Aorta (tissue), 5 donors: ENCODE data around the gene PTPN1. TPM values are rescaled to one million over a fixed set of nuclear protein-coding genes. Genes with fewer than 3 reads are reported as not detected.

ENCODE experiments used
- ATAC-seq: fragments of 200-7000 bp; cut with Tn5 transposase; one replicate; pipeline ENCODE4 v1.9.1; 2022; ENCODE audit warnings: moderate library complexity; ENCODE audit not compliant: low FRiP score
- DNase-seq, 2 donors: peaks; one replicate each; pipeline ENCODE4 v3.0.0-alpha.2; 2020
- H3K27ac ChIP-seq, 2 donors: one replicate each; pipeline ENCODE4 v1.5.1; 2013; ENCODE audit warnings: low read length in 2 of 2, mild to moderate bottlenecking in 2 of 2, moderate library complexity in 2 of 2, control low read depth in 1 of 2, inconsistent platforms in 1 of 2, low read depth in 1 of 2
- H3K27me3 ChIP-seq, 2 donors: one replicate each; pipeline ENCODE4 v1.6.1; 2013; ENCODE audit warnings: control low read depth in 1 of 2, low read length in 1 of 2, mild to moderate bottlenecking in 1 of 2, moderate library complexity in 1 of 2; ENCODE audit not compliant: insufficient read depth in 2 of 2, control insufficient read depth in 1 of 2
- H3K36me3 ChIP-seq, 2 donors: one replicate each; pipeline ENCODE4 v1.6.1; 2013; ENCODE audit warnings: control low read depth in 1 of 2, low read length in 1 of 2, mild to moderate bottlenecking in 1 of 2; ENCODE audit not compliant: insufficient read depth in 2 of 2, control insufficient read depth in 1 of 2
- H3K4me1 ChIP-seq, 2 donors: one replicate each; pipeline ENCODE4 v1.6.1; 2013; ENCODE audit warnings: low read length in 2 of 2, control low read depth in 1 of 2, mild to moderate bottlenecking in 1 of 2, moderate library complexity in 1 of 2; ENCODE audit not compliant: insufficient read depth in 2 of 2, control insufficient read depth in 1 of 2
- H3K4me3 ChIP-seq, 2 donors: one replicate each; pipeline ENCODE4 v1.5.1; 2013; ENCODE audit warnings: low read length in 2 of 2, control low read depth in 1 of 2, mild to moderate bottlenecking in 1 of 2
- H3K9me3 ChIP-seq: one replicate; pipeline ENCODE4 v1.6.1; 2013; ENCODE audit warnings: mild to moderate bottlenecking, low read length; ENCODE audit not compliant: control insufficient read depth
- WGBS, 2 donors: extraction: QIAGEN DNeasy Blood & Tissue Kit; methylation state at CpG; one replicate each; pipeline ENCODE4 v1.1.7; 2013; 5-methylcytosine and 5-hydroxymethylcytosine counted together
- intact Hi-C, 2 donors: fragments of 100-400 bp; cut with DNase I; formaldehyde crosslinking; loops; one replicate each; pipeline versions ENCODE4 v1.14.2 to v1.15.0; 2022
- polyA plus RNA-seq, 2 donors: library from polyadenylated mRNA; stranded (reverse); fragments of 200-250 nt; gene quantifications; one replicate each; pipeline ENCODE4 v1.2.3, GENCODE V29; 2013
- total RNA-seq, 2 donors: library from RNA; stranded (reverse); fragmentation: NEBNext Ultra II Directional; extraction: Animal tissue kit (Norgen Biotek cat#: 25700); gene quantifications; one replicate each; pipeline ENCODE4 v1.2.1, GENCODE V29; 2021
- donor health status: healthy with polysubstance abuse.
- donor health status: Bipolar disorder and iron deficiency.
- donor health status: DM: no; HTN: no; CAD: no.
- donor health status: DM: no; HTN: no; CAD: no.
- donor health status: DM: yes; HTN: yes; CAD: no.

PTPN1 gene
- total and polyA plus RNA-seq, 4 donors: 17.7 to 51.6 (median 25.5) TPM

DNA sequence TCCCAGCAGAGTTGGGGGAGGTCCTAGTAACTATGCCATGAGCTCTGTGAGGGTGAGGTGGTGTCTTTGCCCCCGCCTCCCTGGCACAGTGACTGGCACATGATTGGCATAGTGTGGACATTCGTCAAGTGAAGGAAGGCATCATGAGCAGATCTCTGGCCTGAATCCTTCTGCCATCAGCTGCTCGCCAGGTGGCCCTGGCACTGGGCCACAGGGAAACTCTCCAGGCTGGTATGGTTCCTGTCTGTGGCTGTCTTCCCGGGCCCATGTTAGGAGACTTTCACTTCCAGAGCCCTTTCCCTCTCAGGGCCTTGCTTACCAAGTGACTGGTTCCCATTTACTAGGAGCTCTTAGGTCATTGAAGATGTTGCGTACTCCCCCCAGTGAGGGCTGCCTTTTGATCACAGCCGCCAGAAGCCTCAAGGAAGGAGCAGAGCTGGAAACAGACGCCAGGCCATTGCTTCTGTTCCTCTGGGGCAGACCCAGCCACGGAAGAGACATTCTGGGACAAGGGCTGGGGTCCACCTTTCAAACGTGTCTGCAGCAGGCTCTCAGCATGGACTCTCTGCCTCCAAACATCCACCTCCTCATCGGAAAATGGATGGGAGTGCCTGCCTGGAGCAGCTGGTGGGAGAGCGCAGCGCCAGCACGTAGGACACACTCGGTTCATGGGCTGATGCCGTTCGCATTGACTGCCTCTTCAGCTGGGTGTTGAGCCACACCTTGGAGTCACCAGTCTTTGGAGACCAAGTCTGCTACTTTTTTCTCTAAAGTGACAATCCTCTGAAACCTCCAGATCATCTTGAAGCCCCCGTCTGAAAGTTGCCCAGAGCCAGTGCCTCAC, 67.2 kb downstream of the PTPN1 start:
- no peak for ATAC-seq
- DNase-seq: peak in 1 of 2 donors; percentile 61
- whole genome bisulfite sequencing, 2 donors: 68 to 70% methylated on average over 17 of the region's 17 CpGs
- intact Hi-C loops: loop anchor here (5.0 kb wide), 2 partner anchors 65 to 95 kb away; partner anchors contain the start of gene PTPN1 (in 1 of the 2)
- Histone ChIP-seq H3K27me3 (no peaks in the 10 kb centered on the region), H3K9me3 (no peaks in the 10 kb centered on the region), H3K36me3 (peaks cover 5% of the 10 kb centered on the region in 2 donors), H3K4me3 (no peak overlapping the region), H3K27ac (no peak overlapping the region), H3K4me1 (peaks cover 0 to 2% of the 10 kb centered on the region in 2 donors)

DNA sequence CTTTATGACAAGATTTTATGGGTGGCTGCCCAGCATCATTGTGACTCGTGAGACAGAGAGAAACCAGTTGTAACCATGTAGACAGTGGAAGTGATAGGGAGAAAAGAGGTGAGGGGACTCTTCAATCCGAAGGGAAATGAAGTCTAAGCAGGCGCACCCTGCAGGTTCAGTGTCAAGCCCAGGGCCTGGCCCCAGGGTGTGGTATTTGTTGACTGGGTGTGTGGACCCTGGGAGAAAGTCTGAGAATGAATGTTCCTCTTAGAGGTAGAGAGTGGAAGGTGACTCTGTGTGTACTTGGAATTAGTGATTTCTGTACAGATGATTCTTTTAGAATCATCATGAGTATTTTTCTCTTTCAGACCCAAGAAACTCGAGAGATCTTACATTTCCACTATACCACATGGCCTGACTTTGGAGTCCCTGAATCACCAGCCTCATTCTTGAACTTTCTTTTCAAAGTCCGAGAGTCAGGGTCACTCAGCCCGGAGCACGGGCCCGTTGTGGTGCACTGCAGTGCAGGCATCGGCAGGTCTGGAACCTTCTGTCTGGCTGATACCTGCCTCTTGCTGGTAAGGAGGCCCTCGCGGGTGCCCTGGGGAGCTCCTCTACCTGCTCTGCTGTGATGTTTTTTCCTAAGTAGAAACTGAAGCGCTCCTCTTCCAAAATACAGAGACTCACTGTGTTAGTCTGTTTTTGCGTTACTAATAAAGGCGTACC, 68.0 kb downstream of the PTPN1 start:
- DNase-seq (peak in 1 of 2 donors; percentile 59), ATAC-seq (no peak)
- Histone ChIP-seq H3K4me1 (no peaks in the 10 kb centered on the region), H3K4me3 (no peak overlapping the region), H3K27ac (no peak overlapping the region), H3K9me3 (no peaks in the 10 kb centered on the region), H3K36me3 (peaks cover 5% of the 10 kb centered on the region in 2 donors), H3K27me3 (no peaks in the 10 kb centered on the region)
- intact Hi-C loops: loop anchor here (5.0 kb wide), 2 partner anchors 66 to 96 kb away; partner anchors contain the start of gene PTPN1 (in 1 of the 2)
- 88% methylated on average over 14 of the region's 14 CpGs for WGBS, 2 donors

DNA sequence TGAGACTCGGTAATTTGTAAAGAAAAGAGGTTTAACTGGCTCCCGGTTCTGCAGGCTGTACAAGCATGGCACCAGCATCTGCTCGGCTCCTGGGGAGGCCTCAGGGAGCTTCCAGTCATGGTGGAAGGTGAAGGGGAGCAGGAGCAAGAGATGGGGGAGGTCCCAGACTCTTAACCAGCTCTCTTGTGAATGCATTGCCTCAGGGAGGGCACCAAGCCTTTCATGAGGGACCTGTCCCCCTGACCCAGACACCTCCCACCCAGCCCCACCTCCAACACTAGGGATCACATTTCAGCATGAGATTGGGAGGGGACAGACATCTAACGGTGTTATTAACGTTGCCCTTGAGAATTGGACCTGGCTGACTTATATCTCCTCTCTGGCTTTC, 68.6 kb downstream of the PTPN1 start:
- Histone ChIP-seq H3K36me3 (peaks cover 5 to 7% of the 10 kb centered on the region in 2 donors), H3K4me3 (no peak overlapping the region), H3K27ac (no peak overlapping the region), H3K27me3 (no peaks in the 10 kb centered on the region), H3K4me1 (no peaks in the 10 kb centered on the region), H3K9me3 (no peaks in the 10 kb centered on the region)
- intact Hi-C loops: loop anchor here (5.0 kb wide), 2 partner anchors 66 to 96 kb away; partner anchors contain the start of gene PTPN1 (in 1 of the 2)
- no peak for ATAC-seq
- peak in 1 of 2 donors; percentile 64 for DNase-seq
- 74 to 78% methylated on average over 5 of the region's 5 CpGs for WGBS, 2 donors

DNA sequence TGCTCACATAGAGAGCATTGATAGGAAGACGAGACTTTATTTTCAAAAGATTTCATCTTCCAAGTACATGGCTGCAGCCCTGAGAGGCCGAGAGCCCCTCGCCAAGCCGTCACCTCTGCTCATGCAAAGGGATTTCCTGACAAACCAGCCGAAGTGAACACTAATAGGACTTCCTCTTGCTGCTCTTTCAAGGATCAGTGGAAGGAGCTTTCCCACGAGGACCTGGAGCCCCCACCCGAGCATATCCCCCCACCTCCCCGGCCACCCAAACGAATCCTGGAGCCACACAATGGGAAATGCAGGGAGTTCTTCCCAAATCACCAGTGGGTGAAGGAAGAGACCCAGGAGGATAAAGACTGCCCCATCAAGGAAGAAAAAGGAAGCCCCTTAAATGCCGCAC, 69.3 kb downstream of the PTPN1 start:
- Histone ChIP-seq H3K27ac (no peak overlapping the region), H3K36me3 (peaks cover 5 to 7% of the 10 kb centered on the region in 2 donors), H3K4me1 (no peaks in the 10 kb centered on the region), H3K9me3 (no peaks in the 10 kb centered on the region), H3K27me3 (no peaks in the 10 kb centered on the region), H3K4me3 (no peak overlapping the region)
- DNase-seq (peak in 1 of 2 donors; percentile 57), ATAC-seq (no peak)
- 79 to 85% methylated on average over 10 of the region's 10 CpGs for WGBS, 2 donors
- intact Hi-C loops: loop anchor here (5.0 kb wide), 2 partner anchors 67 to 97 kb away; partner anchors contain the start of gene PTPN1 (in 1 of the 2)

DNA sequence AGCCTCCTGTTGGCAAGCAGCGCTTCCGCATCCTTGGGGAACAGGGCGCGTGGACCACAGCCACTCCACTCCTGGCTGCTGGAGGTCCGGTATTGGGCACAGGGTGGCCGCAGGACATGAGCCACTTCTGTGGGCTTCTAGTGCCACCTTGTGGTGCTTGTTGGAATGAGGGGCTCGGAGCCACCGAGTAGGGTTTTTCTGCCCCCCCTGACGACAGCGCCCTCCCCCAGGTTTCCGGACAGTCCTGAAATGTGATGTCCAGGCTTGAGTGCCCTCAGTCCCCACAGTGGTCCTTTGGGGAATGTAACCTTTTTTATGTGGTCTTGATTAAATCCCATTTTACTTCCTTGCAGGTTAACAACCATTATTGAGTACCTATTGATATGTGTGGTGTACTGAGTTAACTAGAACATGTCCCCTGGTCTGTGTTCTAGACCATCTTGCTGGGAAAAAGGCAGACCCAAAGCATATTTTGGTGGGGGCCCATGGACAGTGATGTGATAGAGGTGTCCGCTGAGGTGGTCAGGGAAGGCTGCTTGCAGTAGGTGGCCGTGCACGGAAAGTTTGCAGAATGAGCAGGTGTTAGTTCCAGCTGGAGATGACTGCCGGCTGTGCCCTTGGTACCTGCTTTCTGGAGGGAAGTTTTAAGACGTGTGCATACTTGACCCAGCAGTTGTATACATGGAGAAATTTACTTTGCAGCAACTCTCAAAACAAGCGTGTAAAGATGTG, 70.0 kb downstream of the PTPN1 start:
- intact Hi-C loops: loop anchor here (2.0 to 5.0 kb wide), 3 partner anchors 75 to 393 kb away; no protein-coding TSS in a partner anchor
- Histone ChIP-seq H3K36me3 (peaks cover 5 to 7% of the 10 kb centered on the region in 2 donors), H3K4me1 (no peaks in the 10 kb centered on the region), H3K4me3 (no peak overlapping the region), H3K27ac (no peak overlapping the region), H3K9me3 (no peaks in the 10 kb centered on the region), H3K27me3 (no peaks in the 10 kb centered on the region)
- WGBS, 2 donors: 44 to 50% methylated on average over 17 of the region's 17 CpGs
- ATAC-seq (peak; percentile 82), DNase-seq (peak; percentile 72 to 88)

DNA sequence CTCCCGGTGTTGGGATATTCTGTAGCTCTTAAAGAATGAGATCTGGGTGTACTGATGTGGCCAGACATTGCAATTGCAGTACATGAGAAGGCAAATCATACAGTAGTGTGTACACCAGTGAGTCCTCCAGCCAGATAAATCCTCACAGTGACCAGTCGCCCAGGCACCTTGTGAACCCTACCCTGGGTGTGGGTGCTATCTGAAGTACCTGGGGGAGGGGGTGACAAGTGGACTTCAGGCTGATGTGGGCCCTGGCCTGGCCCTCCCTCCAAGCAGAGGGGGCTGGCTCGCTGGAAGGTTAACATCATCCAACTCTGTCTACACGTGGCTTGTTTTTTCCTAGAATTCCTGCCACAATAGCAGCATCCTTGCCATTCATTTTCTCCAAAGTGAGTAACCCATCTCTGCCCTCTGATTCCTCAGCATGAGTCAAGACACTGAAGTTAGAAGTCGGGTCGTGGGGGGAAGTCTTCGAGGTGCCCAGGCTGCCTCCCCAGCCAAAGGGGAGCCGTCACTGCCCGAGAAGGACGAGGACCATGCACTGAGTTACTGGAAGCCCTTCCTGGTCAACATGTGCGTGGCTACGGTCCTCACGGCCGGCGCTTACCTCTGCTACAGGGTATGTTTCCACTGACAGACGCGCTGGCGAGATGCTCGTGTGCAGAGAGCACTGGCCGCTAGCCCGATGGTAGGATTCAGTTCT, 70.8 kb downstream of the PTPN1 start:
- intact Hi-C loops: loop anchor here (2.0 to 5.0 kb wide), 3 partner anchors 76 to 394 kb away; no protein-coding TSS in a partner anchor
- 65 to 73% methylated on average over 21 of the region's 21 CpGs for WGBS, 2 donors
- H3K27me3 ChIP-seq: no peaks in the 10 kb centered on the region
- H3K9me3 ChIP-seq: no peaks in the 10 kb centered on the region
- DNase-seq (peak in 1 of 2 donors; percentile 64), ATAC-seq (no peak)
- H3K4me1 ChIP-seq: no peaks in the 10 kb centered on the region
- H3K36me3 ChIP-seq: peaks cover 5 to 7% of the 10 kb centered on the region in 2 donors
- no peak overlapping the region for H3K27ac ChIP-seq
- H3K4me3 ChIP-seq: no peak overlapping the region

DNA sequence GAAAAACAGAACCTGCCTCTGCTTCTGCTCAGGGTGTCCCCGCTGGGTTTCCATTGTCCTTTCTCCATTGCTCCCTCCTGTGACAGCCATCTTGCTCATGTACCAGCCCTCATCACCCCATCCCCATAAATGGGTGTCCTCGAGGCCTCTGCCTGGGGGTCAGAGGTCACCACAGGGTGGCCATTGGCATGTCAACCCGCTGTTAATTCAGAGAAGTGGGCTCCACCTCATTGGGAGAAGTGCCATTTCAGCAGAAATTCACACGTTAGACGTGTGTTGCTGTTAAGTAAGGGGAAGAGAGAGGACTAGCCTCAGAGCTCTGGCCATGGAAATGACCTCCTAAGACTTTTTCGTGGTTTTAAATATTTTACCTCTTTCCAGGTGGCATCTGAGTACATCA, 71.9 kb downstream of the PTPN1 start:
- intact Hi-C loops: loop anchor here in 1 of 2 donors (5.0 kb wide), 2 partner anchors 100 to 395 kb away; no protein-coding TSS in a partner anchor
- no peaks in the 10 kb centered on the region for H3K9me3 ChIP-seq
- no peaks in the 10 kb centered on the region for H3K4me1 ChIP-seq
- DNase-seq (peak; percentile 26 to 31), ATAC-seq (no peak)
- H3K27ac ChIP-seq: no peak overlapping the region
- 58 to 59% methylated on average over 6 of the region's 6 CpGs for WGBS, 2 donors
- H3K4me3 ChIP-seq: no peak overlapping the region
- H3K27me3 ChIP-seq: no peaks in the 10 kb centered on the region
- H3K36me3 ChIP-seq: peaks cover 5 to 10% of the 10 kb centered on the region in 2 donors
